Testis (tissue), 3 donors: Measurements from ENCODE around the gene CCDC54. TPM values are rescaled to one million over a fixed set of nuclear protein-coding genes. Genes with fewer than 3 reads are reported as not detected.

Experiments
- DNase-seq: peaks from one replicate; pipeline ENCODE4 v3.0.0-alpha.2; 2019
- H3K27ac ChIP-seq, 2 donors: fragments of 200-600 bp; sonication (generic); one replicate each; pipeline ENCODE4 v1.5.1; 2019
- H3K27me3 ChIP-seq: fragments of 200-600 bp; sonication (generic); one replicate; pipeline ENCODE4 v1.5.1; 2019
- H3K36me3 ChIP-seq: fragments of 200-600 bp; sonication (generic); one replicate; pipeline ENCODE4 v1.5.1; 2017; ENCODE audit warnings: low read depth; ENCODE audit errors: missing control alignments
- H3K4me1 ChIP-seq: fragments of 200-600 bp; sonication (generic); one replicate; pipeline ENCODE4 v1.5.1; 2019
- H3K4me3 ChIP-seq, 2 donors: fragments of 200-600 bp; sonication (generic); one replicate each; pipeline ENCODE4 v1.5.1; 2017 to 2019
- H3K9me3 ChIP-seq: fragments of 200-600 bp; sonication (generic); one replicate; pipeline ENCODE4 v1.5.1; 2017
- CTCF ChIP-seq, 3 experiments: fragments of 450-650 bp in 2 of 3; fragments of 200-600 bp in 1 of 3; sonication (generic) in 1 of 3; IDR thresholded peaks; one replicate each; pipeline ENCODE4 v1.5.1; 2016 to 2019; ENCODE audit warnings: antibody characterized with exemption in 3 of 3, mild to moderate bottlenecking in 2 of 3, moderate library complexity in 1 of 3
- POLR2A ChIP-seq: fragments of 450-650 bp; IDR thresholded peaks from one replicate; pipeline ENCODE4 v1.6.1; 2017; ENCODE audit warnings: antibody characterized with exemption, mild to moderate bottlenecking, moderate library complexity
- WGBS, 2 donors: methylation state at CpG; one replicate each; pipeline ENCODE4 v1.1.5; 2018; 5-methylcytosine and 5-hydroxymethylcytosine counted together
- intact Hi-C: fragments of 100-400 bp; cut with DNase I; formaldehyde crosslinking; loops from one replicate; pipeline ENCODE4 v1.15.1; 2023; ENCODE audit warnings: low total_unique reads
- polyA plus RNA-seq: library from polyadenylated mRNA; stranded (reverse); fragments of 350-450 nt; fragmentation: Illumina TruSeq; extraction: RNeasy Lipid Tissue Mini Kit (QIAGEN cat#74804); gene quantifications from one replicate; pipeline ENCODE4 v1.2.3, GENCODE V29; 2014; ENCODE audit warnings: low read depth, low replicate concordance; ENCODE audit not compliant: insufficient read depth
- total RNA-seq, 2 donors: library from RNA; depleted of rRNA; stranded (reverse); fragments of >200 nt; gene quantifications; one replicate each; pipeline ENCODE4 v1.2.3, GENCODE V29; 2016

CCDC54 gene
- total and polyA plus RNA-seq, 3 donors from 2014 or later, result 33.9 to 112 (median 107) TPM

GRCh38 chr3:107401301-107401700 lies 24.1 kb downstream of the CCDC54 start:
- no peaks in the 10 kb centered on the region for H3K9me3 ChIP-seq

DNA sequence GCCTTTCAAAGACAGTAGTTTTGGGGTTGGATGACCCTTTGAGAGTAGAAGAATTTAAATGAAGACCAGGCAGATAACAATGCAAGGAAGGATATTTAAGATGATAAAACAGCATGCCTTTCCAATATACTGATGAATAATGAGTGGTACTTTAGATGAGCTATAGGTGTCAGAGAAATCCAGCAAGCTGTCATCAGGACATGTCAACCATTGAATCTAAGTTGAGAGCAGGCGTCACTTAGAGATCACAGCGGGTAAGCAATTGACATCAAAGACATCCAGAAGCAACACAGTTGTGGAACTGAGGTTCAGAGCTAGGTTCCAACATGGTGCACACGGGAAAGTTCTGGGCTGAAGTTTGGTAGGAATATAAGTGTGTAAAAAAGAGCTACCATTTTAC lies 25.0 kb downstream of the CCDC54 start:
- Histone ChIP-seq H3K9me3 (no peaks in the 10 kb centered on the region), H3K4me1 (no peaks in the 10 kb centered on the region), H3K27me3 (no peaks in the 10 kb centered on the region), H3K4me3 (no peak overlapping the region), H3K36me3 (no peaks in the 10 kb centered on the region), H3K27ac (no peak overlapping the region)
- no peak for DNase-seq
- WGBS, 2 donors, result 96 to 97% methylated on average over 3 of the region's 3 CpGs
- TF ChIP-seq CTCF (IDR thresholded peaks at IDR 0.05), result no peak
- intact Hi-C loops, result no loop called here

More at GRCh38 chr3:107401301-107401700, 24.1 kb downstream of the CCDC54 start:
- no peak for TF ChIP-seq CTCF (IDR thresholded peaks at IDR 0.05)
- TF ChIP-seq POLR2A, result no peak
- Histone ChIP-seq H3K4me3 (no peak overlapping the region), H3K27me3 (no peaks in the 10 kb centered on the region), H3K27ac (no peak overlapping the region), H3K36me3 (no peaks in the 10 kb centered on the region), H3K4me1 (no peaks in the 10 kb centered on the region)
- intact Hi-C loops, result no loop called here
- DNase-seq, result no peak
- WGBS, 2 donors, result 83 to 96% methylated on average over 1 of the region's 1 CpG

GRCh38 chr3:107404727-107405469 lies 27.7 kb downstream of the CCDC54 start:
- H3K27me3 ChIP-seq, result no peaks in the 10 kb centered on the region
- no peaks in the 10 kb centered on the region for H3K4me1 ChIP-seq
- no peak for DNase-seq
- TF ChIP-seq POLR2A (no peak), CTCF (IDR thresholded peaks at IDR 0.05) (no peak)
- no peak overlapping the region for H3K4me3 ChIP-seq
- no peak overlapping the region for H3K27ac ChIP-seq
- no peaks in the 10 kb centered on the region for H3K36me3 ChIP-seq
- 82 to 84% methylated on average over 3 of the region's 3 CpGs for WGBS, 2 donors
- H3K9me3 ChIP-seq, result no peaks in the 10 kb centered on the region
- intact Hi-C loops, result no loop called here

GRCh38 chr3:107407355-107407754 lies 30.1 kb downstream of the CCDC54 start:
- 42 to 44% methylated on average over 2 of the region's 2 CpGs for WGBS, 2 donors
- Histone ChIP-seq H3K36me3 (no peaks in the 10 kb centered on the region), H3K4me1 (no peaks in the 10 kb centered on the region), H3K27me3 (no peaks in the 10 kb centered on the region), H3K4me3 (no peak overlapping the region), H3K27ac (no peak overlapping the region), H3K9me3 (no peaks in the 10 kb centered on the region)
- intact Hi-C loops, result no loop called here
- TF ChIP-seq CTCF (IDR thresholded peaks at IDR 0.05) (no peak), POLR2A (no peak)
- no peak for DNase-seq

GRCh38 chr3:107408513-107408912 lies 31.3 kb downstream of the CCDC54 start:
- H3K27me3 ChIP-seq, result no peaks in the 10 kb centered on the region
- WGBS, 2 donors, result 99 to 100% methylated on average over 4 to 5 of the region's 5 CpGs
- no peak overlapping the region for H3K4me3 ChIP-seq
- H3K4me1 ChIP-seq, result no peaks in the 10 kb centered on the region
- H3K27ac ChIP-seq, result no peak overlapping the region
- no peaks in the 10 kb centered on the region for H3K9me3 ChIP-seq
- intact Hi-C loops, result no loop called here
- no peaks in the 10 kb centered on the region for H3K36me3 ChIP-seq
- DNase-seq, result no peak
- TF ChIP-seq CTCF (IDR thresholded peaks at IDR 0.05), result no peak
- TF ChIP-seq POLR2A, result no peak
